ENCODE data around the gene IFI27L1. TPM values are rescaled to one million over a fixed set of nuclear protein-coding genes. Genes with fewer than 3 reads are reported as not detected.

The IFI27L1 gene
- total and polyA plus RNA-seq, 2 donors (not counting 3 experiments of a cell fraction or from before 2014, with no cell fraction given) = 31.1 to 38.1 TPM

DNA sequence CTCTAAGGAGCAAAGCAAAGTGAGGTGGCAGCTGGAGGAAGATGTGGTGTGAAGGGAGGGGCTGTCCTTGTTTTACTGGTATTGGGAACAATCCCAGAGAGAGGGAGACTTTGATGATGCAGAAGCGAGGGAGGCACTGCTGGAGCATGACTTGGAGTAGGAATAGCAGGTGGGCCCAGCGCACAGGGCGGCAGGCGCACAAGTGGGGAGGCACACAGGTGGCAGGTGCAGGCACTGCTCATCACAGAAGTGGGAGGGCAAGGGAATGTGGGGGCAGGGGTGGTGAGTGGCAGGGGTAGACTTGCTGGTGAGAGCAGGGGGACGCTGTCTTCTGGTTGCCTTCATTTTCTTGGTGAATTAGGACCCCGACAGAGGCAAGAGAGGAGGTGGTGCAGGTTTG is 17.9 kb downstream of the IFI27L1 start:
- DNase-seq (ENCODE audit: low read depth, low spot score) = no peak
- no peak for FAIRE-seq
- no peaks in the 10 kb centered on the region for H3K9me1 ChIP-seq (replicated peaks; ENCODE audit: control insufficient read depth, extremely low read depth, insufficient read depth, low read length)
- no peaks in the 10 kb centered on the region for H3K79me2 ChIP-seq (ENCODE audit: control insufficient read depth, insufficient read depth, low read length)
- no peak overlapping the region for H3K4me3 ChIP-seq (replicated peaks in 1 of 3; ENCODE audit: insufficient read depth in 1 of 3, low read depth in 1 of 3, low read length in 3 of 3)
- no peak overlapping the region for H2AFZ ChIP-seq (ENCODE audit: low read depth, low read length)
- no peak overlapping the region for H3K9ac ChIP-seq (replicated peaks; ENCODE audit: extremely low read depth, insufficient read depth, low read length)
- POLR2A ChIA-PET = no interaction called here
- TF ChIP-seq GATA2 (IDR thresholded peaks at IDR 0.05; ENCODE audit: insufficient read depth, insufficient read length, low read depth, low read length) (no peak), JUN (IDR thresholded peaks at IDR 0.05; ENCODE audit: borderline replicate concordance, insufficient read depth, insufficient read length, low read depth) (no peak), FOS (IDR thresholded peaks at IDR 0.05; ENCODE audit: borderline replicate concordance, insufficient read depth, low read length) (no peak), POLR2A (IDR thresholded peaks at IDR 0.05; ENCODE audit: low read depth, low read length) (no peak), MYC (IDR thresholded peaks at IDR 0.05; ENCODE audit: low read depth, low read length) (no peak), POLR2AphosphoS5 (IDR thresholded peaks at IDR 0.05; ENCODE audit: insufficient read depth, low read depth, low read length) (no peak)
- TF ChIP-seq, protein P1, sequence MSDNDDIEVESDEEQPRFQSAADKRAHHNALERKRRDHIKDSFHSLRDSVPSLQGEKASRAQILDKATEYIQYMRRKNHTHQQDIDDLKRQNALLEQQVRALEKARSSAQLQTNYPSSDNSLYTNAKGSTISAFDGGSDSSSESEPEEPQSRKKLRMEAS (IDR thresholded peaks at IDR 0.05; ENCODE audit: insufficient read depth, insufficient read length) = no peak
- TF ChIP-seq, protein P2, sequence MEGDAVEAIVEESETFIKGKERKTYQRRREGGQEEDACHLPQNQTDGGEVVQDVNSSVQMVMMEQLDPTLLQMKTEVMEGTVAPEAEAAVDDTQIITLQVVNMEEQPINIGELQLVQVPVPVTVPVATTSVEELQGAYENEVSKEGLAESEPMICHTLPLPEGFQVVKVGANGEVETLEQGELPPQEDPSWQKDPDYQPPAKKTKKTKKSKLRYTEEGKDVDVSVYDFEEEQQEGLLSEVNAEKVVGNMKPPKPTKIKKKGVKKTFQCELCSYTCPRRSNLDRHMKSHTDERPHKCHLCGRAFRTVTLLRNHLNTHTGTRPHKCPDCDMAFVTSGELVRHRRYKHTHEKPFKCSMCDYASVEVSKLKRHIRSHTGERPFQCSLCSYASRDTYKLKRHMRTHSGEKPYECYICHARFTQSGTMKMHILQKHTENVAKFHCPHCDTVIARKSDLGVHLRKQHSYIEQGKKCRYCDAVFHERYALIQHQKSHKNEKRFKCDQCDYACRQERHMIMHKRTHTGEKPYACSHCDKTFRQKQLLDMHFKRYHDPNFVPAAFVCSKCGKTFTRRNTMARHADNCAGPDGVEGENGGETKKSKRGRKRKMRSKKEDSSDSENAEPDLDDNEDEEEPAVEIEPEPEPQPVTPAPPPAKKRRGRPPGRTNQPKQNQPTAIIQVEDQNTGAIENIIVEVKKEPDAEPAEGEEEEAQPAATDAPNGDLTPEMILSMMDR (IDR thresholded peaks at IDR 0.05; ENCODE audit: extremely low read depth in 1 of 2, insufficient read depth in 1 of 2, low read depth in 1 of 2, low read length in 2 of 2) = no peak
- BruUV-seq (replicated peaks) = no TSS peak
- H3K4me1 ChIP-seq (ENCODE audit: control insufficient read depth, extremely low read depth, insufficient read depth, low read length) = no peaks in the 10 kb centered on the region
- dilution Hi-C loops (cut with MboI; ENCODE audit: extremely low pct_ligation_motif_present, low sequenced_read_pairs) = no loop called here
- H4K20me1 ChIP-seq (replicated peaks; ENCODE audit: control insufficient read depth, extremely low read depth, insufficient read depth, low read length) = no peaks in the 10 kb centered on the region
- no peaks in the 10 kb centered on the region for H3K27me3 ChIP-seq (ENCODE audit: control insufficient read depth in 2 of 2, insufficient read depth in 2 of 2, low read length in 2 of 2)
- H3K36me3 ChIP-seq (ENCODE audit: control insufficient read depth in 2 of 2, extremely low read depth in 1 of 2, insufficient read depth in 2 of 2, low read length in 2 of 2) = no peaks in the 10 kb centered on the region
- CTCF ChIA-PET = interaction anchor here (2.7 kb wide), 1 partner anchor 38 kb away, joined by 10 read pairs; no protein-coding TSS in a partner anchor
- no peak overlapping the region for H3K27ac ChIP-seq (ENCODE audit: insufficient read depth, low read depth, low read length)
- intact Hi-C loops (cut with micrococcal nuclease) = no loop called here
- no peak overlapping the region for H3K4me2 ChIP-seq (ENCODE audit: insufficient read depth, low read length)
- H3K9me3 ChIP-seq (replicated peaks; ENCODE audit: control insufficient read depth, insufficient read depth, low read length) = no peaks in the 10 kb centered on the region

Measured in endothelial cell of umbilical vein (primary cell).